ENCODE measurements around the gene DSCAM.

Gene DSCAM

GRCh38 chr21:40438616-40439015 is 408.3 kb downstream of the DSCAM start:
- no peak for DNase-seq

- no peak for DNase-seq
These were observed 410.7 kb downstream of the DSCAM start for GRCh38 chr21:40436261-40436660.

GRCh38 chr21:40433538-40433937 is 413.4 kb downstream of the DSCAM start:
- DNase-seq, result no peak

GRCh38 chr21:40425981-40426380 is 421.0 kb downstream of the DSCAM start:
- DNase-seq, result no peak

GRCh38 chr21:40422896-40423635 is 423.9 kb downstream of the DSCAM start:
- no peak for DNase-seq

- DNase-seq, result no peak
These were observed 425.8 kb downstream of the DSCAM start for GRCh38 chr21:40421121-40421520.

- no peak for DNase-seq
These were observed 430.4 kb downstream of the DSCAM start for GRCh38 chr21:40416572-40416971.

GRCh38 chr21:40408561-40408960 is 438.4 kb downstream of the DSCAM start:
- no peak for DNase-seq

GRCh38 chr21:40404396-40404800 is 442.6 kb downstream of the DSCAM start:
- no peak for DNase-seq

GRCh38 chr21:40402884-40403582 is 443.9 kb downstream of the DSCAM start:
- DNase-seq, result no peak

GRCh38 chr21:40395732-40396131 is 451.2 kb downstream of the DSCAM start:
- no peak for DNase-seq

GRCh38 chr21:40393066-40393465 is 453.9 kb downstream of the DSCAM start:
- no peak for DNase-seq

- no peak for DNase-seq
These were observed 458.9 kb downstream of the DSCAM start for GRCh38 chr21:40388046-40388445.

GRCh38 chr21:40386981-40387747 is 459.8 kb downstream of the DSCAM start:
- DNase-seq, result no peak

GRCh38 chr21:40386294-40386911 is 460.6 kb downstream of the DSCAM start:
- DNase-seq, result no peak

GRCh38 chr21:40385883-40386282 is 461.1 kb downstream of the DSCAM start:
- no peak for DNase-seq

- DNase-seq, result no peak
These were observed 463.0 kb downstream of the DSCAM start for GRCh38 chr21:40383951-40384350.

- DNase-seq, result no peak
These were observed 465.8 kb downstream of the DSCAM start for GRCh38 chr21:40381111-40381510.

- DNase-seq, result no peak
These were observed 466.8 kb downstream of the DSCAM start for GRCh38 chr21:40379881-40380810.

GRCh38 chr21:40377135-40377534 is 469.8 kb downstream of the DSCAM start:
- no peak for DNase-seq

- DNase-seq, result no peak
These were observed 473.2 kb downstream of the DSCAM start for GRCh38 chr21:40373761-40374160.

GRCh38 chr21:40372506-40372905 is 474.5 kb downstream of the DSCAM start:
- DNase-seq, result no peak
